A549 (cell line): ENCODE measurements around the gene TRIM65. TPM values are rescaled to one million over a fixed set of nuclear protein-coding genes. Genes with fewer than 3 reads are reported as not detected.

Experiments
- ATAC-seq, 2 experiments: fragments of 200-7000 bp in 1 of 2; fragments of >200 bp in 1 of 2; cut with Nextera tagmentation in 1 of 2; cut with Tn5 transposase in 1 of 2; 3 replicates each; pipeline versions ENCODE4 v1.8.0 to v1.9.1; 2018 to 2020; ENCODE audit warnings: mild to moderate bottlenecking in 1 of 2, moderate library complexity in 1 of 2
- CTCF ChIA-PET: fragments of 300-600 bp; sonication (Branson Sonifier 250); formaldehyde crosslinking; extraction: SDS; loops from one replicate; lab custom pipeline; 2021; ENCODE audit warnings: antibody characterized with exemption, inconsistent platforms; lab: Yijun Ruan, JAX
- POLR2A ChIA-PET: fragments of 350-600 bp; formaldehyde crosslinking; extraction: SDS; loops from one replicate; lab custom pipeline; 2021; ENCODE audit warnings: antibody characterized with exemption, inconsistent platforms; lab: Yijun Ruan, JAX
- DNase-seq, 2 experiments: peaks; one replicate each; pipeline versions ENCODE4 v3.0.0 to v3.0.0-alpha.2; 2011 to 2016; ENCODE audit warnings: low read depth in 1 of 2, low spot score in 1 of 2
- FAIRE-seq: peaks from 2 replicates; lab custom pipeline; 2011; peaks lifted over from hg19 to GRCh38; lab: Jason Lieb, UNC
- H3K27ac ChIP-seq, 2 experiments: fragments of >200 bp; sonication (Bioruptor Twin); formaldehyde crosslinking; 3 replicates each; pipeline ENCODE4 v1.5.1; 2016 to 2017
- H3K4me1 ChIP-seq: fragments of >200 bp; sonication (Bioruptor Twin); formaldehyde crosslinking; 3 replicates; pipeline ENCODE4 v1.6.1; 2016
- H3K4me2 ChIP-seq: fragments of >200 bp; sonication (Bioruptor Twin); formaldehyde crosslinking; 3 replicates; pipeline ENCODE4 v1.6.1; 2016
- H3K4me3 ChIP-seq: fragments of >200 bp; sonication (Bioruptor Twin); formaldehyde crosslinking; 3 replicates; pipeline ENCODE4 v1.5.1; 2016
- H3K9me3 ChIP-seq: fragments of >200 bp; sonication (Bioruptor Twin); formaldehyde crosslinking; 3 replicates; pipeline ENCODE4 v1.6.1; 2016
- E2F6 ChIP-seq: IDR thresholded peaks from 2 replicates; pipeline ENCODE4 v1.6.1; 2012; ENCODE audit warnings: low read depth, borderline replicate concordance
- ESRRA ChIP-seq: fragments of 150-350 bp; IDR thresholded peaks from 2 replicates; pipeline ENCODE4 v1.6.1; 2014; ENCODE audit warnings: mild to moderate bottlenecking, low read length, borderline replicate concordance
- FOSB ChIP-seq: fragments of 250-450 bp; sonication (Bioruptor Pico); IDR thresholded peaks from 2 replicates; pipeline ENCODE4 v1.5.0; 2020; ENCODE audit warnings: mild to moderate bottlenecking, moderate library complexity
- GATA3 ChIP-seq: IDR thresholded peaks from 2 replicates; pipeline ENCODE4 v1.6.1; 2012; ENCODE audit warnings: borderline replicate concordance
- HDAC2 ChIP-seq: fragments of 200-600 bp; sonication (generic); IDR thresholded peaks from 2 replicates; pipeline ENCODE4 v1.6.1; 2016
- HOXA7 ChIP-seq: fragments of 250-450 bp; sonication (Bioruptor Pico); IDR thresholded peaks from 2 replicates; pipeline ENCODE4 v1.5.0; 2020; ENCODE audit warnings: mild to moderate bottlenecking, moderate library complexity
- HOXB5 ChIP-seq: fragments of 250-450 bp; sonication (Bioruptor Pico); IDR thresholded peaks from 2 replicates; pipeline ENCODE4 v1.5.0; 2020; ENCODE audit warnings: mild to moderate bottlenecking, moderate library complexity
- JUN ChIP-seq, 2 experiments: fragments of >200 bp; sonication (Bioruptor Twin); formaldehyde crosslinking; IDR thresholded peaks; 2 replicates in 1 of 2; 3 replicates in 1 of 2; pipeline ENCODE4 v1.6.1; 2016 to 2017
- KDM1A ChIP-seq: fragments of 200-600 bp; sonication (generic); IDR thresholded peaks from 2 replicates; pipeline ENCODE4 v1.6.1; 2016; ENCODE audit warnings: low read depth, mild to moderate bottlenecking
- MAFK ChIP-seq: fragments of 450-650 bp; IDR thresholded peaks from 2 replicates; pipeline ENCODE4 v1.6.1; 2014; ENCODE audit not compliant: partially characterized antibody
- MYC ChIP-seq: IDR thresholded peaks from 2 replicates; pipeline ENCODE4 v1.6.1; 2012; ENCODE audit warnings: mild to moderate bottlenecking, inconsistent platforms, low read length, improper control_type of control experiment, borderline replicate concordance
- NPAS2 ChIP-seq: fragments of 250-450 bp; sonication (Bioruptor Pico); IDR thresholded peaks from 2 replicates; pipeline ENCODE4 v1.8.0; 2022; ENCODE audit warnings: mild to moderate bottlenecking, moderate library complexity, borderline replicate concordance
- NR3C1 ChIP-seq: fragments of >200 bp; sonication (Bioruptor Twin); formaldehyde crosslinking; IDR thresholded peaks from 3 replicates; pipeline ENCODE4 v1.6.1; 2017
- POLR2A ChIP-seq: IDR thresholded peaks from 2 replicates; pipeline ENCODE4 v1.6.1; 2012; ENCODE audit warnings: mild to moderate bottlenecking, low read length
- RAD21 ChIP-seq, 2 experiments: fragments of >200 bp in 1 of 2; sonication (Bioruptor Twin) in 1 of 2; formaldehyde crosslinking in 1 of 2; IDR thresholded peaks in 1 of 2; conservative IDR thresholded peaks in 1 of 2; 2 replicates in 1 of 2; 3 replicates in 1 of 2; pipeline ENCODE4 v1.6.1; 2012 to 2018; ENCODE audit warnings: inconsistent platforms in 1 of 2
- RCOR1 ChIP-seq: fragments of 150-350 bp; IDR thresholded peaks from 2 replicates; pipeline ENCODE4 v1.6.1; 2014; ENCODE audit warnings: antibody characterized with exemption, low read length, low read depth
- RFX5 ChIP-seq: fragments of 450-650 bp; IDR thresholded peaks from 2 replicates; pipeline ENCODE4 v1.7.1; 2014; ENCODE audit warnings: antibody characterized with exemption, mild to moderate bottlenecking, moderate library complexity
- SMC3 ChIP-seq: fragments of >200 bp; sonication (Bioruptor Twin); formaldehyde crosslinking; IDR thresholded peaks from 3 replicates; pipeline ENCODE4 v1.6.1; 2018; ENCODE audit warnings: inconsistent platforms
- USF2 ChIP-seq: fragments of 450-650 bp; IDR thresholded peaks from 2 replicates; pipeline ENCODE4 v1.6.1; 2014; ENCODE audit warnings: antibody characterized with exemption
- ZC3H11A ChIP-seq: fragments of 450-650 bp; IDR thresholded peaks from 2 replicates; pipeline ENCODE4 v1.6.1; 2014; ENCODE audit warnings: antibody characterized with exemption, mild to moderate bottlenecking
- ZNF302 ChIP-seq: fragments of 250-450 bp; sonication (Bioruptor Pico); IDR thresholded peaks from 2 replicates; pipeline ENCODE4 v1.9.0; 2021; ENCODE audit warnings: inconsistent platforms, mild to moderate bottlenecking, moderate library complexity
- ZSCAN20 ChIP-seq: fragments of 250-450 bp; sonication (Bioruptor Pico); IDR thresholded peaks from 2 replicates; pipeline ENCODE4 v1.8.0; 2022; ENCODE audit warnings: mild to moderate bottlenecking, moderate library complexity
- WGBS: methylation state at CpG from one replicate; pipeline ENCODE4 v1.1.6; 2017; ENCODE audit errors: missing lambda C conversion rate; 5-methylcytosine and 5-hydroxymethylcytosine counted together
- polyA plus RNA-seq, 4 experiments: library from polyadenylated mRNA; depleted of rRNA in 3 of 4; stranded (reverse); fragments of >200 nt; fragmentation: RNase III in 1 of 4; extraction: RNeasy Plus Mini Kit Qiagen cat#74134 plus additional on column Dnase treatment in 1 of 4; gene quantifications; 2 replicates in 3 of 4; 3 replicates in 1 of 4; pipeline ENCODE4 v1.2.3, GENCODE V29; 2011 to 2017
- TF ChIP-seq, protein P1 (sequence below): IDR thresholded peaks from 2 replicates; pipeline ENCODE4 v1.6.1; 2012
- TF ChIP-seq, protein P2 (sequence below): fragments of >200 bp; sonication (Bioruptor Twin); formaldehyde crosslinking; IDR thresholded peaks from 3 replicates; pipeline ENCODE4 v1.5.1; 2016
- TF ChIP-seq, protein P3 (sequence below): fragments of 250-450 bp; sonication (Bioruptor Pico); IDR thresholded peaks from 2 replicates; pipeline ENCODE4 v1.5.0; 2020; ENCODE audit warnings: low read depth, mild to moderate bottlenecking, moderate library complexity
- TF ChIP-seq, protein P4 (sequence below): IDR thresholded peaks from 2 replicates; pipeline ENCODE4 v1.6.1; 2012

TRIM65 gene
- polyA plus RNA-seq, 2 of the 4 experiments (the other 2 are of a cell fraction), result 13.5 to 30.2 TPM

GRCh38 chr17:75876190-75876937 is 20.4 kb downstream of the TRIM65 start:
- ATAC-seq, result peak; percentile 38 to 62
- Histone ChIP-seq H3K4me1 (peaks cover 43% of the 10 kb centered on the region), H3K4me2 (peak overlapping the region; percentile 93), H3K4me3 (peak overlapping the region; percentile 85), H3K9me3 (no peaks in the 10 kb centered on the region), H3K27ac (peak overlapping the region; percentile 92 to 94)
- CTCF ChIA-PET, result interaction anchor here (0.7 to 22.8 kb wide), 25 partner anchors 9 to 196 kb away, joined by 3 to 513 read pairs (median 5); partner anchors contain the start of genes GALK1, MRPL38, TRIM65 and UNK
- DNase-seq, result peak; percentile 74
- POLR2A ChIA-PET, result interaction anchor here (0.6 to 4.9 kb wide), 6 partner anchors 20 to 104 kb away, joined by 5 to 52 read pairs (median 22); partner anchors contain the start of genes ACOX1, MRPL38, TEN1 and TRIM65
- no peak for FAIRE-seq
- TF ChIP-seq RAD21 (conservative IDR thresholded peaks at IDR 0.05 in 1 of 2, IDR thresholded peaks at IDR 0.05 in 1 of 2) (0 out of 5 replicates have a peak, but pooled peaks of 1 of the 2 experiments have one; percentile 2), KDM1A (no peak), NR3C1 (no peak), FOSB (CRISPR knock-in tag) (no peak), RFX5 (no peak), NPAS2 (CRISPR knock-in tag) (no peak), ZC3H11A (no peak), MAFK (no peak), USF2 (no peak), ESRRA (no peak; the same call in 1 of the 2 replicates), SMC3 (no peak), HOXB5 (CRISPR knock-in tag) (0 out of 2 replicates have a peak, but pooled peaks have one; percentile 11), HDAC2 (no peak), GATA3 (peak; percentile 12; the same call in 1 of the 2 replicates), RCOR1 (no peak), ZNF302 (CRISPR knock-in tag) (no peak), E2F6 (peak; percentile 53; the same call in 1 of the 2 replicates), ZSCAN20 (no peak), HOXA7 (CRISPR knock-in tag) (no peak), POLR2A (0 out of 2 replicates have a peak, but pooled peaks have one; percentile 15), JUN (IDR thresholded peaks at IDR 0.05) (peak in 1 of 2 experiments; percentile 39; a peak in 1 of 5 replicates), MYC (no peak; the same call in 1 of the 2 replicates)
- TF ChIP-seq, protein P1, sequence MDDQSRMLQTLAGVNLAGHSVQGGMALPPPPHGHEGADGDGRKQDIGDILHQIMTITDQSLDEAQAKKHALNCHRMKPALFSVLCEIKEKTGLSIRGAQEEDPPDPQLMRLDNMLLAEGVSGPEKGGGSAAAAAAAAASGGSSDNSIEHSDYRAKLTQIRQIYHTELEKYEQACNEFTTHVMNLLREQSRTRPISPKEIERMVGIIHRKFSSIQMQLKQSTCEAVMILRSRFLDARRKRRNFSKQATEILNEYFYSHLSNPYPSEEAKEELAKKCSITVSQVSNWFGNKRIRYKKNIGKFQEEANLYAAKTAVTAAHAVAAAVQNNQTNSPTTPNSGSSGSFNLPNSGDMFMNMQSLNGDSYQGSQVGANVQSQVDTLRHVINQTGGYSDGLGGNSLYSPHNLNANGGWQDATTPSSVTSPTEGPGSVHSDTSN, result peak; percentile 12; the same call in 1 of the 2 replicates
- TF ChIP-seq, protein P2, sequence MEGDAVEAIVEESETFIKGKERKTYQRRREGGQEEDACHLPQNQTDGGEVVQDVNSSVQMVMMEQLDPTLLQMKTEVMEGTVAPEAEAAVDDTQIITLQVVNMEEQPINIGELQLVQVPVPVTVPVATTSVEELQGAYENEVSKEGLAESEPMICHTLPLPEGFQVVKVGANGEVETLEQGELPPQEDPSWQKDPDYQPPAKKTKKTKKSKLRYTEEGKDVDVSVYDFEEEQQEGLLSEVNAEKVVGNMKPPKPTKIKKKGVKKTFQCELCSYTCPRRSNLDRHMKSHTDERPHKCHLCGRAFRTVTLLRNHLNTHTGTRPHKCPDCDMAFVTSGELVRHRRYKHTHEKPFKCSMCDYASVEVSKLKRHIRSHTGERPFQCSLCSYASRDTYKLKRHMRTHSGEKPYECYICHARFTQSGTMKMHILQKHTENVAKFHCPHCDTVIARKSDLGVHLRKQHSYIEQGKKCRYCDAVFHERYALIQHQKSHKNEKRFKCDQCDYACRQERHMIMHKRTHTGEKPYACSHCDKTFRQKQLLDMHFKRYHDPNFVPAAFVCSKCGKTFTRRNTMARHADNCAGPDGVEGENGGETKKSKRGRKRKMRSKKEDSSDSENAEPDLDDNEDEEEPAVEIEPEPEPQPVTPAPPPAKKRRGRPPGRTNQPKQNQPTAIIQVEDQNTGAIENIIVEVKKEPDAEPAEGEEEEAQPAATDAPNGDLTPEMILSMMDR, result peak; percentile 24; the same call in 1 of the 3 replicates
- TF ChIP-seq, protein P3, sequence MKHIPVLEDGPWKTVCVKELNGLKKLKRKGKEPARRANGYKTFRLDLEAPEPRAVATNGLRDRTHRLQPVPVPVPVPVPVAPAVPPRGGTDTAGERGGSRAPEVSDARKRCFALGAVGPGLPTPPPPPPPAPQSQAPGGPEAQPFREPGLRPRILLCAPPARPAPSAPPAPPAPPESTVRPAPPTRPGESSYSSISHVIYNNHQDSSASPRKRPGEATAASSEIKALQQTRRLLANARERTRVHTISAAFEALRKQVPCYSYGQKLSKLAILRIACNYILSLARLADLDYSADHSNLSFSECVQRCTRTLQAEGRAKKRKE, result peak; percentile 80; the same call in 1 of the 2 replicates
- TF ChIP-seq, protein P4, sequence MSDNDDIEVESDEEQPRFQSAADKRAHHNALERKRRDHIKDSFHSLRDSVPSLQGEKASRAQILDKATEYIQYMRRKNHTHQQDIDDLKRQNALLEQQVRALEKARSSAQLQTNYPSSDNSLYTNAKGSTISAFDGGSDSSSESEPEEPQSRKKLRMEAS, result peak; percentile 49
- WGBS, result 3% methylated on average over 16 of the region's 26 CpGs
